Ovary (tissue), 9 donors: ENCODE measurements around the gene GPA33. TPM values are rescaled to one million over a fixed set of nuclear protein-coding genes. Genes with fewer than 3 reads are reported as not detected.

Source experiments
- DNase-seq, 5 donors: peaks; one replicate each; pipeline ENCODE4 v3.0.0-alpha.2; 2019 to 2020
- H3K27ac ChIP-seq, 2 donors: fragments of 200-600 bp; one replicate each; pipeline versions ENCODE4 v1.5.1 to v1.8.0; 2019 to 2022
- H3K27me3 ChIP-seq: fragments of 200-600 bp; one replicate; pipeline ENCODE4 v1.8.0; 2022
- H3K36me3 ChIP-seq: fragments of 200-600 bp; sonication (generic); one replicate; pipeline ENCODE4 v1.5.1; 2019
- H3K4me1 ChIP-seq: one replicate; pipeline ENCODE4 v1.8.1; 2013; ENCODE audit warnings: mild to moderate bottlenecking, moderate library complexity; ENCODE audit not compliant: insufficient read depth
- H3K4me3 ChIP-seq: fragments of 200-600 bp; sonication (generic); one replicate; pipeline ENCODE4 v1.5.1; 2017
- H3K9me3 ChIP-seq, 2 donors: fragments of 200-600 bp in 1 of 2; sonication (generic) in 1 of 2; one replicate each; pipeline versions ENCODE4 v1.5.1 to v1.8.1; 2013 to 2019; ENCODE audit warnings: mild to moderate bottlenecking in 1 of 2, moderate library complexity in 1 of 2
- EP300 ChIP-seq: sonication (generic); formaldehyde crosslinking; IDR thresholded peaks from one replicate; pipeline ENCODE4 v1.6.1; 2017; ENCODE audit warnings: antibody characterized with exemption
- POLR2A ChIP-seq: fragments of 450-650 bp; IDR thresholded peaks from one replicate; pipeline ENCODE4 v1.6.1; 2017; ENCODE audit warnings: antibody characterized with exemption, mild to moderate bottlenecking, moderate library complexity
- WGBS, 3 donors: extraction: QIAGEN DNeasy Blood & Tissue Kit in 1 of 3; methylation state at CpG; one replicate each; pipeline versions ENCODE4 v1.1.5 to v1.1.7; 2013 to 2017; 5-methylcytosine and 5-hydroxymethylcytosine counted together
- intact Hi-C, 4 donors: fragments of 100-400 bp; cut with DNase I; formaldehyde crosslinking; loops; one replicate each; pipeline versions ENCODE4 v1.11.0 to v1.15.1; 2022 to 2023
- polyA plus RNA-seq, 2 donors: library from polyadenylated mRNA; stranded (reverse); fragments of 200-250 nt in 1 of 2; fragments of 350-450 nt in 1 of 2; fragmentation: Illumina TruSeq in 1 of 2; extraction: RNeasy Lipid Tissue Mini Kit (QIAGEN cat#74804) in 1 of 2; gene quantifications; one replicate each; pipeline ENCODE4 v1.2.3, GENCODE V29; 2013 to 2014
- total RNA-seq, 7 donors: library from RNA; depleted of rRNA in 2 of 7; stranded (reverse); fragments of >200 nt in 2 of 7; fragmentation: NEBNext Ultra II Directional in 3 of 7; extraction: Animal tissue kit (Norgen Biotek cat#: 25700) in 3 of 7; gene quantifications; one replicate each; pipeline versions ENCODE4 v1.1.0 to v1.2.4, GENCODE V29; 2016 to 2023
- TF ChIP-seq, protein P1 (sequence below), 3 donors: fragments of 450-650 bp in 2 of 3; fragments of 200-600 bp in 1 of 3; IDR thresholded peaks; one replicate each; pipeline versions ENCODE4 v1.5.1 to v1.8.0; 2016 to 2022; ENCODE audit warnings: antibody characterized with exemption in 3 of 3, mild to moderate bottlenecking in 1 of 3
- donor health status: DM: no; HTN: no; CAD: no; lungs with moderate emphysema.
- donor health status: DM: no; HTN: no; CAD: no.
- donor health status: Bipolar disorder and iron deficiency.
- donor health status: DM: yes; HTN: yes; CAD: no.
- donor health status: DM: no; HTN: no; CAD: no.
- donor health status: DM: yes; HTN: yes; CAD: no.

GPA33 gene
- total and polyA plus RNA-seq, 9 donors = 0.06 to 1.3 (median 0.43) TPM; not detected in 5

DNA sequence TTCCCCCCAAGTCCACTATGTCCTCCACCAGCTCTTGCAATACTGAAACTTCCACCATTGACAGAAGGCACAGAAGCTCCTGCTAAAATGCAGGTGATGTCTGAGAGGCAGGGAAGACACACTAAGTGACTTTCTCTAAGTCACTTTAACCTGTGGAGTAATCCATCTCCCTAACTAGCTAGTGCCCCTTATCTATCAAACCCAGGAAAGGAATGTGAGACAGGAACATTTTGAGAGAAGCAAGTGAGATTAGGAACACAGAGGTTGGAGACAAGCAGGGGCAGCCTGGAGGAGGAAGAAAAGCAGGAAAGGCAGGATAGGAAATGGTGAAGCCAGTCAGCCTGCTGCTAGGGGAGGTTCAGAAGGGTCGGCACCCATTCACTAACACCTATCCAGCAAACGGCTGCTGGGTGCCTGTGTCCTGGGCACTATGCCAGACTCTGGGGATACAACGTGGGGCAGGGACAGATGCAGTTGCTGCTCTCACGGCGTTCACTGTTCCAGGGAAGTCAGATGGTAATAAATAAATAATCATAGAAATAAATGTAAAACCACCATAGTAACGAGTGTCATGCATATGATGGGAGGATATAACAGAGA, 7.0 kb downstream of the GPA33 start:
- Histone ChIP-seq H3K36me3 (no peaks in the 10 kb centered on the region), H3K9me3 (no peaks in the 10 kb centered on the region), H3K27ac (no peak overlapping the region), H3K27me3 (no peaks in the 10 kb centered on the region), H3K4me1 (no peaks in the 10 kb centered on the region), H3K4me3 (no peak overlapping the region)
- no peak for DNase-seq
- TF ChIP-seq POLR2A (no peak), EP300 (no peak)
- TF ChIP-seq, protein P1, sequence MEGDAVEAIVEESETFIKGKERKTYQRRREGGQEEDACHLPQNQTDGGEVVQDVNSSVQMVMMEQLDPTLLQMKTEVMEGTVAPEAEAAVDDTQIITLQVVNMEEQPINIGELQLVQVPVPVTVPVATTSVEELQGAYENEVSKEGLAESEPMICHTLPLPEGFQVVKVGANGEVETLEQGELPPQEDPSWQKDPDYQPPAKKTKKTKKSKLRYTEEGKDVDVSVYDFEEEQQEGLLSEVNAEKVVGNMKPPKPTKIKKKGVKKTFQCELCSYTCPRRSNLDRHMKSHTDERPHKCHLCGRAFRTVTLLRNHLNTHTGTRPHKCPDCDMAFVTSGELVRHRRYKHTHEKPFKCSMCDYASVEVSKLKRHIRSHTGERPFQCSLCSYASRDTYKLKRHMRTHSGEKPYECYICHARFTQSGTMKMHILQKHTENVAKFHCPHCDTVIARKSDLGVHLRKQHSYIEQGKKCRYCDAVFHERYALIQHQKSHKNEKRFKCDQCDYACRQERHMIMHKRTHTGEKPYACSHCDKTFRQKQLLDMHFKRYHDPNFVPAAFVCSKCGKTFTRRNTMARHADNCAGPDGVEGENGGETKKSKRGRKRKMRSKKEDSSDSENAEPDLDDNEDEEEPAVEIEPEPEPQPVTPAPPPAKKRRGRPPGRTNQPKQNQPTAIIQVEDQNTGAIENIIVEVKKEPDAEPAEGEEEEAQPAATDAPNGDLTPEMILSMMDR (IDR thresholded peaks at IDR 0.05) = no peak
- intact Hi-C loops = no loop called here
- WGBS, 3 donors = 44 to 50% (median 46%) methylated on average over 6 of the region's 6 CpGs

DNA sequence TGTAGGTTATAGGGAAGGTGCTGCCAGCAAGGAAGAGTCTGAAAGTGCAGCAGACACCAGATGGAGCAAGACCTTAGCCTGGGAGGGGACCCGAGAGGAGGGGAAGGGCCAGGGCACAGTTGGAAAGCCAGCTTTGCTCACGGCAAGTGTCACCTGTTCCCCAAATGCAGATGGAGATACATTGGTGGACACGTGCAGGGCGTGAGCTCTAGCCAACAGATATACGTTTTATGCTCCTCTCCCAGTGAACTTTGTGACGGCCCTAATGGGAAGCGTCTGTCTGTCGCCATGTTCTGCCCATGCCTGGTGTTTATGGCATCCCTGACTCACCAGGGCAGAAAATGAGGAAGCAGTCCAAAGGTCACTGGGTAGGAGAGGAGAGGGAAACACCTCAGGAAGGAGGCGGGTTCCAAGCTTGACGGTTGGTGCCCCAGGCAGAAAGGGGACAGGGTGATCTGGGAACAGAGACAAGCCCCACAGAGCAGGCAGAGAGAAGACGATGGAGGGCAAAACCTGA, 7.6 kb downstream of the GPA33 start:
- H3K4me1 ChIP-seq = no peaks in the 10 kb centered on the region
- H3K27me3 ChIP-seq = no peaks in the 10 kb centered on the region
- no peak for TF ChIP-seq POLR2A
- TF ChIP-seq, protein P1 (IDR thresholded peaks at IDR 0.05) = no peak
- TF ChIP-seq EP300 = no peak
- no peak for DNase-seq
- 59 to 64% (median 60%) methylated on average over 11 of the region's 11 CpGs for WGBS, 3 donors
- H3K4me3 ChIP-seq = no peak overlapping the region
- no peaks in the 10 kb centered on the region for H3K36me3 ChIP-seq
- intact Hi-C loops = no loop called here
- H3K9me3 ChIP-seq = no peaks in the 10 kb centered on the region
- no peak overlapping the region for H3K27ac ChIP-seq

DNA sequence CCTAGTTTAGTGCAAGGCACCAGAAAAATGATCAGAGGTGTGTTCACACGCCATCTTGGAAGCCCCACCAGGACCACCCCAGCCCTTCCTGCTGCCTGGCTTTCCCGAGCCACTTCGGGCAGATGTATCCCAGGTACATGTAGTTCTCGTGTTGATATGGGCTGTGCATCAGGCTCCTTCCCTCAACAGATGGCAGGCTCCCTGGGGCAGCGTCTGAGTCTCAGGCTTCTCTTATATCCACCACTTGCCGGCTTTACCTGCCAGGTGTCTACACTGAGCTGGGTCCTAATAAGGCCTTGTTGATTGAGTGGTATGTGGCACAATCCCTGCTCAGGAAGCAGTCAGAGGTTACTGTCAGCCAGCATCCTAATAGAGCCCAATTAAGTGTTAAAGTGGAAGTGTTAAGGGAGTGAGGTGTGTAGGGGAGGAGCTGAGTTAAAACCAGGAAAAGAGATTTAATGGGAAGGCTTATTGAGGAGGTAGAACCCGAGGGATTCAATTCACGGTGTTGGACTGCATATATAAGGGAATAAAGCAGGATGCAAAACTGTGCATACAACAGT, 8.5 kb downstream of the GPA33 start:
- TF ChIP-seq, protein P1 (IDR thresholded peaks at IDR 0.05) = no peak
- TF ChIP-seq POLR2A (no peak), EP300 (no peak)
- intact Hi-C loops = no loop called here

DNA sequence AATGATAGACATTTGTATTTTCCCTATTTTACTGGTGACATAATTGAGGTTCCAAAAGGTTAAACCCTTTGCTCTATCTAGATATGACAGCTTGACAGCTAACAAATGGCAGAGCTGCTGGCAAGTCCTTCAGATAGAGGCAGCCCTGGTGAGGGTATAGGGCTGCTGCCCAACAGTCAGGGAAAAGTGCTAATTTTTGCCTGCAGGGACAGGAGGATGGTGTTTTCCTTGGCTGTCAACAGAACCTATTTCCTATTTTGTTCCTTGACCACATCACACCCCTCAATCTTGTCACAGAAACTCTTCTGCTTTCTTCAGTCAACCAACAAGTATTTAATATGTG, 12.3 kb downstream of the GPA33 start:
- Histone ChIP-seq H3K36me3 (no peaks in the 10 kb centered on the region), H3K4me1 (no peaks in the 10 kb centered on the region), H3K27ac (no peak overlapping the region), H3K9me3 (no peaks in the 10 kb centered on the region), H3K27me3 (no peaks in the 10 kb centered on the region), H3K4me3 (no peak overlapping the region)
- TF ChIP-seq, protein P1 (IDR thresholded peaks at IDR 0.05) = no peak
- no peak for TF ChIP-seq EP300
- no peak for TF ChIP-seq POLR2A
- intact Hi-C loops = no loop called here
- DNase-seq = no peak

More for the DNA sequence above, 8.5 kb downstream of the GPA33 start:
- no peak for DNase-seq
- H3K4me1 ChIP-seq = no peaks in the 10 kb centered on the region
- no peak overlapping the region for H3K27ac ChIP-seq
- H3K27me3 ChIP-seq = no peaks in the 10 kb centered on the region
- no peaks in the 10 kb centered on the region for H3K9me3 ChIP-seq
- WGBS, 3 donors = 65 to 72% (median 69%) methylated on average over 8 of the region's 8 CpGs
- H3K4me3 ChIP-seq = no peak overlapping the region
- no peaks in the 10 kb centered on the region for H3K36me3 ChIP-seq
